Right cardiac atrium (tissue), 5 donors: Measurements from ENCODE around the gene THEM5. TPM values are rescaled to one million over a fixed set of nuclear protein-coding genes. Genes with fewer than 3 reads are reported as not detected.
"Not testable (repeated sequence)": the region's sequence is repeated elsewhere in the genome, so short reads cannot be mapped to it uniquely, and the experiment has no call there.

ENCODE experiments used
- ATAC-seq, 2 donors: fragments of 200-7000 bp; cut with Tn5 transposase; one replicate each; pipeline versions ENCODE4 v1.8.0 to v1.9.1; 2020; ENCODE audit warnings: moderate library complexity in 2 of 2, mild to moderate bottlenecking in 1 of 2
- DNase-seq, 3 donors: peaks; one replicate each; pipeline ENCODE4 v3.0.0-alpha.2; 2020
- H3K27ac ChIP-seq: one replicate; pipeline ENCODE4 v1.5.1; 2013; ENCODE audit warnings: mild to moderate bottlenecking, low read length, control low read depth, moderate library complexity
- H3K27me3 ChIP-seq: one replicate; pipeline ENCODE4 v1.6.1; 2013; ENCODE audit not compliant: control insufficient read depth, insufficient read depth
- H3K4me1 ChIP-seq: one replicate; pipeline ENCODE4 v1.6.1; 2013; ENCODE audit warnings: low read length; ENCODE audit not compliant: control insufficient read depth, insufficient read depth
- H3K4me3 ChIP-seq: one replicate; pipeline ENCODE4 v1.5.1; 2013; ENCODE audit warnings: low read length, control low read depth
- H3K9me3 ChIP-seq: one replicate; pipeline ENCODE4 v1.6.1; 2013; ENCODE audit warnings: low read length; ENCODE audit not compliant: control insufficient read depth
- WGBS: extraction: QIAGEN DNeasy Blood & Tissue Kit; methylation state at CpG from one replicate; pipeline ENCODE4 v1.1.7; 2013; 5-methylcytosine and 5-hydroxymethylcytosine counted together
- intact Hi-C, 4 donors: fragments of 100-400 bp; cut with DNase I; formaldehyde crosslinking; loops; one replicate each; pipeline versions ENCODE4 v1.11.0 to v1.14.0; 2022 to 2023
- polyA plus RNA-seq: library from polyadenylated mRNA; stranded (reverse); fragments of 200-250 nt; gene quantifications from one replicate; pipeline ENCODE4 v1.2.3, GENCODE V29; 2013
- total RNA-seq, 4 donors: library from RNA; stranded (reverse); fragmentation: NEBNext Ultra II Directional; extraction: Animal tissue kit (Norgen Biotek cat#: 25700); gene quantifications; one replicate each; pipeline ENCODE4 v1.2.1, GENCODE V29; 2021
- donor health status: healthy with polysubstance abuse.
- donor health status: DM: no; HTN: yes; CAD: no.
- donor health status: DM: no; HTN: no; CAD: no.
- donor health status: DM: no; HTN: yes; CAD: no; lungs with severe emphysema.
- donor health status: DM: yes; HTN: yes; CAD: no.

THEM5 gene
- total and polyA plus RNA-seq, 5 donors = 0.11 to 0.53 (median 0.33) TPM; not detected in 1

GRCh38 chr1:151884879-151885278 lies 31.4 kb upstream of the THEM5 start:
- H3K9me3 ChIP-seq, H3K27ac ChIP-seq, H3K4me3 ChIP-seq, H3K27me3 ChIP-seq, ATAC-seq, DNase-seq, H3K4me1 ChIP-seq, intact Hi-C loops: not testable (repeated sequence)
- 96% methylated on average over 5 of the region's 5 CpGs for WGBS

- H3K27me3 ChIP-seq, DNase-seq, intact Hi-C loops, H3K27ac ChIP-seq, ATAC-seq, H3K4me1 ChIP-seq, H3K9me3 ChIP-seq, H3K4me3 ChIP-seq: not testable (repeated sequence)
- 93% methylated on average over 3 of the region's 3 CpGs for WGBS
Observed at GRCh38 chr1:151884445-151884844, 30.9 kb upstream of the THEM5 start.

- ATAC-seq, intact Hi-C loops, H3K27ac ChIP-seq, H3K9me3 ChIP-seq, H3K27me3 ChIP-seq, H3K4me1 ChIP-seq, H3K4me3 ChIP-seq, DNase-seq: not testable (repeated sequence)
- WGBS = 88% methylated on average over 4 of the region's 4 CpGs
Observed at GRCh38 chr1:151883898-151884297, 30.4 kb upstream of the THEM5 start.

GRCh38 chr1:151882918-151883317 lies 29.4 kb upstream of the THEM5 start:
- H3K27ac ChIP-seq, intact Hi-C loops, H3K9me3 ChIP-seq, ATAC-seq, H3K4me1 ChIP-seq, DNase-seq, H3K4me3 ChIP-seq, H3K27me3 ChIP-seq: not testable (repeated sequence)
- WGBS = 91% methylated on average over 5 of the region's 5 CpGs

- 96% methylated on average over 2 of the region's 2 CpGs for WGBS
Observed at GRCh38 chr1:151882466-151882865, 29.0 kb upstream of the THEM5 start.

GRCh38 chr1:151881479-151881878 lies 28.0 kb upstream of the THEM5 start:
- WGBS = 57% methylated on average over 2 of the region's 2 CpGs
- no peak for ATAC-seq
- intact Hi-C loops = no loop called here
- H3K4me1 ChIP-seq = no peaks in the 10 kb centered on the region
- H3K9me3 ChIP-seq = no peaks in the 10 kb centered on the region
- no peak for DNase-seq
- H3K4me3 ChIP-seq = no peak overlapping the region
- H3K27ac ChIP-seq = no peak overlapping the region
- no peaks in the 10 kb centered on the region for H3K27me3 ChIP-seq

More at GRCh38 chr1:151882466-151882865, 29.0 kb upstream of the THEM5 start:
- Histone ChIP-seq H3K27me3 (no peaks in the 10 kb centered on the region), H3K9me3 (no peaks in the 10 kb centered on the region), H3K4me1 (no peaks in the 10 kb centered on the region), H3K27ac (no peak overlapping the region), H3K4me3 (no peak overlapping the region)
- no peak for ATAC-seq
- intact Hi-C loops = no loop called here
- no peak for DNase-seq

- no peak overlapping the region for H3K4me3 ChIP-seq
- DNase-seq = no peak
- H3K4me1 ChIP-seq = no peaks in the 10 kb centered on the region
- intact Hi-C loops = no loop called here
- H3K9me3 ChIP-seq = no peaks in the 10 kb centered on the region
- no peaks in the 10 kb centered on the region for H3K27me3 ChIP-seq
- no peak for ATAC-seq
- 98% methylated on average over 1 of the region's 1 CpG for WGBS
- no peak overlapping the region for H3K27ac ChIP-seq
Observed at GRCh38 chr1:151875419-151876097, 22.0 kb upstream of the THEM5 start.

- H3K27ac ChIP-seq, DNase-seq, intact Hi-C loops, ATAC-seq, H3K27me3 ChIP-seq, H3K9me3 ChIP-seq, H3K4me1 ChIP-seq, H3K4me3 ChIP-seq: not testable (repeated sequence)
- 62% methylated on average over 9 of the region's 9 CpGs for WGBS
Observed at GRCh38 chr1:151872776-151873175, 19.3 kb upstream of the THEM5 start.

GRCh38 chr1:151871284-151872030 lies 17.9 kb upstream of the THEM5 start:
- DNase-seq (no peak), ATAC-seq (no peak)
- Histone ChIP-seq H3K9me3 (no peaks in the 10 kb centered on the region), H3K27me3 (no peaks in the 10 kb centered on the region), H3K4me3 (no peak overlapping the region), H3K4me1 (no peaks in the 10 kb centered on the region), H3K27ac (no peak overlapping the region)
- 63% methylated on average over 5 of the region's 5 CpGs for WGBS
- intact Hi-C loops = no loop called here

- H3K4me3 ChIP-seq = no peak overlapping the region
- H3K27me3 ChIP-seq = no peaks in the 10 kb centered on the region
- ATAC-seq (no peak), DNase-seq (no peak)
- H3K9me3 ChIP-seq = no peaks in the 10 kb centered on the region
- H3K4me1 ChIP-seq = no peaks in the 10 kb centered on the region
- WGBS = 35% methylated on average over 3 of the region's 3 CpGs
- intact Hi-C loops = no loop called here
- H3K27ac ChIP-seq = no peak overlapping the region
Observed at GRCh38 chr1:151868486-151868885, 15.0 kb upstream of the THEM5 start.

- Histone ChIP-seq H3K27me3 (no peaks in the 10 kb centered on the region), H3K27ac (no peak overlapping the region), H3K9me3 (no peaks in the 10 kb centered on the region), H3K4me3 (no peak overlapping the region), H3K4me1 (no peaks in the 10 kb centered on the region)
- ATAC-seq (peak; percentile 47 to 69), DNase-seq (no peak)
- WGBS = 61% methylated on average over 7 of the region's 7 CpGs
- intact Hi-C loops = no loop called here
Observed at GRCh38 chr1:151867765-151868411, 14.4 kb upstream of the THEM5 start.
